ENCODE results near the gene ALX3.

ALX3 gene

DNA sequence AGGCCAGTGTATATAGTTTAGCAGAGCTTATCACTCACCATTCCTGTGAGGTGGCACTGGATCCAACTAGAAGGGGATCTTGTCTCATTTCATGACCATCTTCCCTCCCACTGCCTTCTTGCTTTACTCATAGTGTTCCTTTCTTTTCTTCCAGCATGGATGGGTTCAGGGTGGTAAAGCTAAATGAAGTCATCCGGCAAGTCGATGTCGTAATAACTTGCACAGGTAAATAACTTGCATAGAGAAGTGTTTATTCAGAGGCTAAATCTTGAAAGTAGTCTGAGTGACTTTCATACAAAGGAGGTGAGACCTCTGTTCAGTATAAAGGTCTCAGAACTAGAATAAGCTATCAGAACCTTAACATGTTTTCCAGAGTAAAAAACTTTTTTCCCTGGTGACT, 52.7 kb downstream of the ALX3 start:
- H3K4me3 ChIP-seq (ENCODE audit: low read depth, low read length), result no peak overlapping the region
- TF ChIP-seq, protein P1, sequence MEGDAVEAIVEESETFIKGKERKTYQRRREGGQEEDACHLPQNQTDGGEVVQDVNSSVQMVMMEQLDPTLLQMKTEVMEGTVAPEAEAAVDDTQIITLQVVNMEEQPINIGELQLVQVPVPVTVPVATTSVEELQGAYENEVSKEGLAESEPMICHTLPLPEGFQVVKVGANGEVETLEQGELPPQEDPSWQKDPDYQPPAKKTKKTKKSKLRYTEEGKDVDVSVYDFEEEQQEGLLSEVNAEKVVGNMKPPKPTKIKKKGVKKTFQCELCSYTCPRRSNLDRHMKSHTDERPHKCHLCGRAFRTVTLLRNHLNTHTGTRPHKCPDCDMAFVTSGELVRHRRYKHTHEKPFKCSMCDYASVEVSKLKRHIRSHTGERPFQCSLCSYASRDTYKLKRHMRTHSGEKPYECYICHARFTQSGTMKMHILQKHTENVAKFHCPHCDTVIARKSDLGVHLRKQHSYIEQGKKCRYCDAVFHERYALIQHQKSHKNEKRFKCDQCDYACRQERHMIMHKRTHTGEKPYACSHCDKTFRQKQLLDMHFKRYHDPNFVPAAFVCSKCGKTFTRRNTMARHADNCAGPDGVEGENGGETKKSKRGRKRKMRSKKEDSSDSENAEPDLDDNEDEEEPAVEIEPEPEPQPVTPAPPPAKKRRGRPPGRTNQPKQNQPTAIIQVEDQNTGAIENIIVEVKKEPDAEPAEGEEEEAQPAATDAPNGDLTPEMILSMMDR (IDR thresholded peaks at IDR 0.05; ENCODE audit: low read depth, low read length), result no peak

DNA sequence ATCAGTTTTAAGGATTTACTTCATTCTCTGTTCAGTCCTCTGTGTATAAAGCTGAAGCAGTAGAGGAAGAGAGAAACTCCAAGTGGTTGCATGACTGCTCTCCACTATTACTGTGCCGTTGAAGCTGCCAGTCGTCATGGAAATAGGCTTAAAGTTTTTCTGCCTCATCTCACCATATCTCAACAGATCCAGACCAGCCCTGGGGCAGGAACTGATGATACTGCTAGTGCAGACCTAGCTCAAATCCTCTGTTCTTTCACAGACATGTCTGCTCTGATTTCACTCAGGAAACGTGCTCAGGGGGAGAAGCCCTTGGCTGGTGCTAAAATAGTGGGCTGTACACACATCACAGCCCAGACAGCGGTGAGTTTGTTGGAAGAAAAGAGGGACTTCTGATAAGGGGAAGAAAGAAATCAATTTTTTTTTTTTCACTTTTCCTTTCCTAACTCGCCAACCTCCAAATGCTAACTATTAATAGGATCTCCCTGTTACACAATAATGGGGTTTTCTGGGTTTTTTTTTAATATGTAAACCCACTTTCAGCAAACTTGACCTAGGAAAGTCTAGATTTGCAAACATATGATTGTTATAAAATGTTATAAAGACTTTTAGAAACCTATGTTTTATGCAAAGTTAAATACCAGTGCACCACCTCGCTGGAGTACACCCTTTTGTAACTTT, 58.2 kb downstream of the ALX3 start:
- TF ChIP-seq, protein P1 (IDR thresholded peaks at IDR 0.05; ENCODE audit: low read depth, low read length), result no peak
- H3K4me3 ChIP-seq (ENCODE audit: low read depth, low read length), result no peak overlapping the region

DNA sequence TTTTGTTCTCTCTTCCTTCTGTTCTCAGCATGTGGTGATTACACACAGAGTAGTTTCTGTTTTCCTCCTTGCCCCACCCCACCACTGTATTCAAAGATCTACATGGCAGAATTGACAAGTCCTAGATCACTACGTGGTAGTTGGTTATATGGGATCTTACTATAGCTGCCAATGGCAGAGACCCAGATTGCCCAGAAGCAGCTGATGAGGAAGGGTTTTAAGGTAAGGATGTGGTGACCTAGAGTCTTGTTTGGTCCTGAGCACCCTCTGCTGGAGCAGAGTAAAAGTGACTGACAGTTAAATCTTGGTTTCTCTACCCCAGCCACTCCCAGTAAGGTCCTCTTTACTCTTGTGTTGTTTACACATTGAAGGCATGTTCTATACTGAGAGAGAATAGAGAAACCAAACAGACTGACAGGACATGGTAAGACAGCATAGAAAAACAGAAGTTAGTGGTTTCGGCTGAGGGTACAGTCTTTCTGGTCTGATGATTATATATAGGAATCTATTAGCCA, 58.9 kb downstream of the ALX3 start:
- H3K4me3 ChIP-seq (ENCODE audit: low read depth, low read length), result no peak overlapping the region
- TF ChIP-seq, protein P1 (IDR thresholded peaks at IDR 0.05; ENCODE audit: low read depth, low read length), result peak; percentile 58
